ENCODE data around the gene NR6A1.

NR6A1 gene

DNA sequence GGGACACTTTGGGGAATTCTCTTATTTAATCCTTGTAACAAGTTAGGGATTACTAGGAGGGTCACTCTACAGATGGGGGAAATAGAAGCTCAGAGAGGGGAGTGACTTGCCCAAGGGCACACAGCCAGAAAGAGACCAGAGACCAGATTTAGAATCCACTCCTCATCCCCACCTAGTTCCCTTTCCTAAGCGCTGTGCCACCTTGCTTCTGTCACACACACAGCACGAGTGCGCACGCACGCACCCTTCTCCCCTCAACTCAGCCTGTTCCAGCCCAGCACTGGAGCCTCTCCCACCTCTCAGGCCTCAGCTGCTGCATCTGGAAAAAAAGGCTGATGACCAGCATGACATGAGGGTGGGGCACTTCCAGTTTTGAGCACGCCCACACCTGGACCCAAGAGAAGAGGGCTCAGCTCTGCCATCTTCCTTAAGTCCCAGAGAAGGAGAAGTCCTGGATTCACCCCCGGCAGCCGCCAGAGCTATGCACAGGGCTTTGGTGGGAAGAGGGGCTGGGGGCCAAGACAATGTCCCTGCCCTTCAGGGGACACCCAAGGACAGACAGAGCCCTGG lies 282.4 kb downstream of the NR6A1 start:
- no peak for DNase-seq (ENCODE audit: low read depth)

DNA sequence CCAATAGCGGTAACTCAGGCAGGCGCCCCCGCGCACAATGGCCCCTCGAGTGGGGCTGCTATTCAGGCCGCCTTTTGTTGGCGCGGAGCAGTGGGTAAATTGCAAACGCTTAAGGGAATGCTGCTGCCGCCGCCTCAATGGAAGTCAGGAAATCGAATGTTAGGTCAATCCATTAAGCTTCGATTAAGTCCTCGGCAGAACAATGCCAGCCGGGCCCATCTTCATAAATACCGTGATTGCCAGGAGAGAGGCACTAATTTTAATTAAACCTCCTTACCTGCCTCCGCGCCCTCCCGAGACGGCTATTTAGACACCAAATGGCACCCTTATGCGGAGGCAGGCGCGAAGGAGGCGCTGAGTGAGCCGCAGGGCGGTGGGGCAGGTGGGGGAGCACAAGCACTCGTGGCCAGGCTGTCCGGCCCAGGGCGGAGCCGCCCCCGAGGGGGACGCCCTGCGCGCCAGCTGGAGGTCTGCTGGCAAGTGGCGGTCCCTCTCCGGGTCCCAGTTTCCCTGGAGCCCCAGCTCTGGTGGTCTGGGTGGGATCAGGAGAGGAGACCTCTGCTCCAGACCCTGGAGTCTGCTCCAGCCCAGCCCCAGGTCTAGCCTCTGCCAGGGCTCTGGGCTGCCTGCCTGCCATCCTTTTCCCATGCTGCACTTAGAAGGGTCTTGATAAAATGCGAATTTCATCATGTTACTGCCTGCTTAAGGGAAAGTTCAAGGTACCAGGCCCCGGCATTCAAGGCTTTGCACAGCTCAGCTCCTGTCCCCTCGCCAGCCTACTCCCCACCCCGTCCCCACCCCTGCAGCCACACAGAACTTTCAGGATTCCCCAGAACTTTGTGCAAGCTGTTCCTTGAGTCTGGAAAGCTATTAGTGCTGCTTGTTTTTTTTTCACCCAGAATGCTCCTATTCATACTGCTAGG lies 283.6 kb downstream of the NR6A1 start:
- no peak for DNase-seq (ENCODE audit: low read depth)

- DNase-seq (ENCODE audit: low read depth) = no peak
Measured at GRCh38 chr9:124486778-124487259, 284.3 kb downstream of the NR6A1 start.

- DNase-seq (ENCODE audit: low read depth) = no peak
Measured at GRCh38 chr9:124485936-124486335, 285.2 kb downstream of the NR6A1 start.

DNA sequence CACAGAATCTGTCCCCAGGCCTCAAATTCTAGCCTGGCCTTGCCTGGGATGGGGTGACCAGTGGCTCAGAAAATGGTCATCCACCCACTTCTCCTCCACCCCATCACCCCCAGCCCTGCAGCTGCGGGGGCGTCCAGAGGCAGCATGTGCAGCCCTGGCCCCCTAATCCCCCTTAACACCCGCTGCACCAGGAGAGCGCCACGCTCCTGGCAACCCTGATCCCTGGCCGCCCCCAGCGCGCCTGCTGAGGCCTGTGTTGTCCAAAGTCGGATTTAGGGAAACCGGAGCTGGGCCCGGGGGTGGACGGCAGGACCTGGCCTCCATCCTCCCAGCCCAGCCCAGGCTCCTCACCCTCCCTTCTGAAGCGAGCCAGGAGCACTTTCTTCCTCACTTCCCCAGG lies 285.9 kb downstream of the NR6A1 start:
- DNase-seq (ENCODE audit: low read depth) = no peak

GRCh38 chr9:124483481-124483880 lies 287.6 kb downstream of the NR6A1 start:
- DNase-seq (ENCODE audit: low read depth) = no peak

DNA sequence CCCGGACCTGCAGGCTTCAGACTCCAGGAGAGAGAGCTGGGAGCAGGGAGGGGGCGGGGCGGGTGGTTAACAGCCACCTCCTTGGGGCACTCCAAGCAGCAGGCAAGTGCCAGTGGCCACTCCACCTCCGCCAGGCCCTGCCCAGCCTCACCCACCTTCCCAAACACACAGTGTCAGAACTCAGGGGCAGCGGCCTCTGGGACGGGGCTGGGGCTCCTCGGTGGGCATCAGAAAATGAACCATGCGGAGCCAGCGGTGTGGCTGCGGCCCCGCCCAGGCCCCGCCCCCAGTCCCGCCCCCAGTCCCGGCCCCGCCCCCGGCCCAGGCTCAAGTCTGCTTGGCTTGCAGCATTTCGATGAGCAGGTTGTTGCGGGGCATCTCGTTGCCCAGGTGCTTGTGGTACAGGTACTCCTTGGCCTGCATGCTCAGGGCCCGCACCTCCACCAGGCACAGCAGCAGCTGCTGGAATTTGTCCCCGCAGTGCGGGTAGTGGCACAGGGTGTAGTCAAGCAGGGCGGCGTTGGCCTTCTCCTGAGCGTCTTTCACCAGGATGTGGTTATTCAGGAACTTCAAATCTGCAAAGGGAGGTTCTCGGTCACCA lies 288.6 kb downstream of the NR6A1 start:
- no peak for DNase-seq (ENCODE audit: low read depth)

- DNase-seq (ENCODE audit: low read depth) = no peak
Measured at GRCh38 chr9:124481115-124481514, 290.0 kb downstream of the NR6A1 start.

GRCh38 chr9:124480621-124480981 lies 290.5 kb downstream of the NR6A1 start:
- no peak for DNase-seq (ENCODE audit: low read depth)

GRCh38 chr9:124479947-124480620 lies 291.0 kb downstream of the NR6A1 start:
- DNase-seq (ENCODE audit: low read depth) = no peak

- no peak for DNase-seq (ENCODE audit: low read depth)
Measured at GRCh38 chr9:124479371-124479770, 291.7 kb downstream of the NR6A1 start.

GRCh38 chr9:124478354-124478753 lies 292.8 kb downstream of the NR6A1 start:
- no peak for DNase-seq (ENCODE audit: low read depth)

GRCh38 chr9:124477648-124478285 lies 293.3 kb downstream of the NR6A1 start:
- no peak for DNase-seq (ENCODE audit: low read depth)

- DNase-seq (ENCODE audit: low read depth) = no peak
Measured at GRCh38 chr9:124477211-124477647, 293.9 kb downstream of the NR6A1 start.

DNA sequence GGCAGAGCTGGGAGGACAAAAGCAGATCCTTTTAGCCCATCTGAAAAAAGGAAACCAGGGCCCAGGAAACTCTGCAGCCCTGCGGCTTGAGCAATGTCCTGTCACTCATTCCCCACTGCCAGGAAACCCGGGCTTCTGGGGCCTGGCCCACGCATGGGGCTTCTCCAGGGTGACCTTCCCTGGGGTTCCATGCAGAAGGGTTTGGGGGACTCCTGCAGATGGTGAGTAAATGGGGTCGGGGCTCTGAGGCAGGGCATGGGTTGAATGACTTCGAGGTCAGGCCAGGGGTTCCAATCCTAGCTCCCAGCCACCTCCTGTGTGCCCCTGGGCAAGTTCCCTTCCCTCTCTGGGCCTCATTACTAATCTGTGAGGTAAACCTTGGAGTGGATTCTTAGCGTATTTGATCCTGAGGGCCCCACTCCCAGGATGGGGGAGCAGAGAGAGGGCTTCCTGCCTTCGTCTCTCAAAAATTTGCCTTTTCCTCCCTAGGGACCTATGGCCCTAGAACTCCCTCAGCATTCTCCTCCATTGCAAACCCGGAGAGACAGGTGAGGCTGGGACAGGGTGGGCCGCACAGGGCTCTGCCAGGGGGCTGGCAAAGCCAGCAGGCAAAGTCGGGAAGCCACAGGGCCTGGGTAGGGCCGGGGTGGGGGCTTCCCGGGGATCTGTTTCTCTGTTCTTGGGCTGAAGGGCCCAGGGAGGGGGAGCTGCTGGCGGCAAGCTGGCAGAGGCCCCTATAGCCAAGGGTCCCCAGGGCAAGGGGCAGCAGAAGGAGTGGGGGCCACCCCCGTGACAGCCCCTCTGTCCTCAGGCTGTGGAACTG lies 295.0 kb downstream of the NR6A1 start:
- DNase-seq (ENCODE audit: low read depth) = no peak

- DNase-seq (ENCODE audit: low read depth) = no peak
Measured at GRCh38 chr9:124475158-124475867, 295.8 kb downstream of the NR6A1 start.

GRCh38 chr9:124474151-124474550 lies 297.0 kb downstream of the NR6A1 start:
- DNase-seq (ENCODE audit: low read depth) = no peak

GRCh38 chr9:124473310-124473709 lies 297.8 kb downstream of the NR6A1 start:
- DNase-seq (ENCODE audit: low read depth) = no peak

DNA sequence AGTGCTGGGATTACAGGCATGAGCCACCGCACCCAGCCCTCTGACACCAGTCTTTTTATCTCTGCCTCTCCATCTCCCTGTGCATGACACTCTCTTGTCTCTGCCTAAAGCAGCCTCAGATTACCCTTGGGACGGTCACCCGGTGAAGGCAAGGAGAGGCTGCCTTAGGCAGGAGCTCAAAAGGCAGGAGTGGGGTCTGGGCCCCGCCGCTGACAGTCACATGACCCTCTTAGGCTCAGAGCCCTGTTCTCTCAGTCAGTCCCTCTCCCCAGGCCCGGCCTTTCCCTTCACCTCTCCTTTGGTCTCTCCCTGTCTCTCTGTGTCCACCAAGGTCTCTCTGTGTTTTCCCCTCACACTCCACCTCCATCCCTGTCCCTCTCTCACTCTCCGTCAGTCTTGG lies 298.3 kb downstream of the NR6A1 start:
- DNase-seq (ENCODE audit: low read depth) = no peak

DNA sequence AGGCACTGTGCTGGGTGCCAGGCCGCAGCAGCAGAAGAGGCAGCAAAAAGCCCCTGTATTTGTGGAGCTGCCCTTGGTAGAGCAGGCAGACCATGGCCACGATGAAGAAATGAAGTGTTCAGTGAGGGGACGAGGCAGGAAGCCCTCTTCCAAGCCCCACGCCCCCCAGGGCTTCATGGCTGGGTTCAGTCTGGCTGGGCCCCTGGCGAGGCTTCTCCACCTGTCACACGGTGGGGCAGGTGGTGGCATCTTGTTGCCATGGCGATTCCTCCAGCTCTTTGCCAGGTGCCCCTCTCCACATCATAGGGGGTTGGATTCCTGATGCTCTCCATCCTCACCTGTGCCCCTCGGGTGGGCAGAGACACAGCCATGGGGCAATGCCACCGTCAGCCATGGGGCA lies 299.4 kb downstream of the NR6A1 start:
- no peak for DNase-seq (ENCODE audit: low read depth)

All from HS-27A (cell line).